ENCODE data around the gene KIAA1549.
"Not testable (repeated sequence)": the region's sequence is repeated elsewhere in the genome, so short reads cannot be mapped to it uniquely, and the experiment has no call there.

Gene KIAA1549

DNA sequence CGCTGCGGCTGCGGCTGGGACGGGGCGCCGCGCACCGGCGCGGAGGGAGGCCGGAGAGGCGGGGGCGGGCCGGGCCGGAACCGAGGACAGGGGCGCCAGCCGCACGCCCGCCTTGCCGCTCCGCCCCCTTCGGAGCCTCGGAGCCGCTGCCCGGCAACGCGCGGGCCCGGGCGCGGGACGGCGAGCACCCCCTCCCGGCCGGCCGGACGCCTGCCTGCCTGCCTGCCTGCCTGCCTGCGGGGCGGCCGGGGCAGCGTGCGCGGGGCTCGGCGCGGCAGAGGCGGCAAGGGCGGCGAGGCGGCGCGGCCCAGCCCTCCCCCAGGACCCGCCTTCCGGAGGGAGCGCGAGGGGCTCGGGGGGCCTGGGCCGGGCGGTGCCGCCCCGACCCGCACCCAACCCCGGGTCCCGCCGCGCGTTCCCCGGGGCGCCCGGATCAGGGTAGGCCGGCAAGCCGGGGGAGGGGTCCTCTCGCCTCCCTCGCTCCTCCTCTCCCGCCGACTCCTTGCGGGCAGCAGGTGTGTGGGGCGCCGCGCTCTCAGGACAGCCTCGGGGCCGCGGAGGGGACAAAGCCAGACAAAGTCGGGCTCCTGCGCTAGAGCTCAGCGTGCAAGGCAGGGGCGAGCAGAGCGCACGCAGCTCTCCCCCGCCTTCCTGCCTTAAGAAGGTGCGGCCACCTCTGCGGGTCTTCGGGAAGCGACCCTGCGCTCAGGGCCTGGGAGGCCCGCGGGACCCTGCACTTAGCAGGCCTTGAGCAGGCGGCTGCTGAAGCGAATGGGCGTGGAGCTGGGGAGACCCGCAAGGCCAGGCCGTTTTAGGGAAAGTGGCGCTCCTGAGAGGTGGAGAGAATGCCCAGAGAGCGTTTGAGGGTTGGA, at the start of gene KIAA1549:
TSS of gene KIAA1549 (minus strand) at position 58 of the 872 bp plus-strand sequence. CDS start 120 bp downstream, outside the sequence.
- DNase-seq: peak; percentile 54

DNA sequence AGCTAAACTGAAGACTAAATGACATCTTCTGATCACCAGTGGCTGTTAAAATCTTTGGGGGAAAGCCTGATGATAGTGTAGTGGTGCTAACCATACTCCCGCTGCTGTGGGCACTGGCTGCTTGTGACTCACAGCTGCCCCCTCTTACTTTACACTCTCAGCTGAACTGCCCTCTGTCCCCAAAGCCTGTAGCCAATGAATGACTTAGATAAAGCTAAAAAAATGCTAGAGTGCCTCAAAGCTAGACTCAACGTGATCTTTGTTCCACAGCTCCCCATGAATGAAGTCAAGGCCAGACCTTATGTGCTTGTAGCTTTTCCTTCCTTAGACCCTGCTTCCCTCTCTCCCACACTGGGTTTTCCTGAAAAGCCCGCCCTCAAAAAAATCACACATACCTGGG, 48.2 kb upstream of the KIAA1549 start:
- no peak for DNase-seq

DNA sequence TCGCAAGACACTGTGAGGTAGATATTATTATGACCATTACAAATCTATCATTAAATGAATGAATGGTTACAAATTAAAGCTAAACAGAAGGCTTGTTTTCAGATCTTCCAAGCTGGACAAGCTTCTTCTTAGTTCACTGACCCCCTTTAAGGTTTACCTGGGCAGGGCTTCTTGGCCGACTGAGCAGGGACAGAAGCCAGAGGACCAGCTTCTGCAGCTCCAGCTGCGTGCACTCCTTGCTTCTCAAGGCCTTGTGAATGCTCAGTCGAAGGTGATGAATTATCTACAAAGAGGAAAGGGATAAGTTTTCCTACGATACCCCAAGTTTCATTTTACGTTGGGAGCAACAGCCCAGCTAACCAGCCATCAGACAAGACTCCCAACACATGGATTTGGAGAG, 45.4 kb upstream of the KIAA1549 start:
- DNase-seq: no peak

DNA sequence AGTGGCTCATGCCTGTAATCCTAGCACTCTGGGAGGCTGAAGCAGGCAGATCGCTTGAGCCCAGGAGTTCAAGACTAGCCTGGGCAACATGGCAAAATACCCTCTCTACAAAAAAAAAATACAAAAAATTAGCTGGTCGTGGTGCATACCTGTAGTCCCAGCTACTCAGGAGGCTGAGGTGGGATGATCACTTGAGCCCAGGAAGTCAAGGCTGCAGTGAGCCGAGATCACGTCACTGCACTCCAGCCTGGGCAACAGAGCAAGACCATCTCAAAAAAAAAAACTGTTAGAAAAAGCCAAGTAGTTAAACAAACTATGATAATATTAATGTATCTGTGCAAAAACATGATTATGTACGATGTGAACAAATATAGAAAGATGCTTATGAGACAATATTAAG, 44.7 kb upstream of the KIAA1549 start:
- DNase-seq: not testable (repeated sequence)

DNA sequence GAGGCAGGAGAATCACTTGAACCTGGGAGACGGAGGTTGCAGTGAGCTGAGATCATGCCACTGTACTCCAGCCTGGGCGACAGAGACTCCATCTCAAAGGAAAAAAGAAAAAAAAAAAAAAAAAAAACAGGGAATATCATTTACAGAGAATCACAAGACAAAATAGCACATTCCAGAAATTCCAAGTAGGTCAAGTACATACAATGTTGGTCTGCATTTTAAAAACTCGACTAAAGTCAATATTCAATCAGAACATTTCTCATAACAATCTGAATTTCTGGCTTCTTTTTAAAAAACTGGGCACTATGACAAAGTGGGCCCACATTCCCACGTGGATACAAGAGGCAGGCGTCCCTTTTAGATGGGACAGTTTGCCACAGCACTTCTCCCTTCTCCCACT, 41.9 kb upstream of the KIAA1549 start:
- no peak for DNase-seq

DNA sequence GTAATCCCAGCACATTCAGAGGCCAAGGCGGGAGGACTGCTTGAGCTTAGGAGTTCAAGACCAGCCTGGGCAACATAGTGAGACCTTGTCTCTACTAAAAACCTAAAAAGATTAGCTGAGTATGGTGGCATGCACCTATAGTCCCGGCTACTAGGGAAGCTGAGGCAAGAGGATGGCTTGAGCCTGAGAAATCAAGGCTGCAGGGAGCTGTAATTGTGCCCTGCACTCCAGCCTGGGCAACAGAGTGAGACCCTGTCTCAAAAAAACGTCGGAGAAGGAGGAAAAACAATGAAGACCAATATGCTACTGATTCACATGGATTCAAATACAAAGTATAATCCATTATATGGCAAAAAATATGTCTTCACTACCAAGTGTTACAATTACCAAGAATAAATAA, 41.1 kb upstream of the KIAA1549 start:
- no peak for DNase-seq

DNA sequence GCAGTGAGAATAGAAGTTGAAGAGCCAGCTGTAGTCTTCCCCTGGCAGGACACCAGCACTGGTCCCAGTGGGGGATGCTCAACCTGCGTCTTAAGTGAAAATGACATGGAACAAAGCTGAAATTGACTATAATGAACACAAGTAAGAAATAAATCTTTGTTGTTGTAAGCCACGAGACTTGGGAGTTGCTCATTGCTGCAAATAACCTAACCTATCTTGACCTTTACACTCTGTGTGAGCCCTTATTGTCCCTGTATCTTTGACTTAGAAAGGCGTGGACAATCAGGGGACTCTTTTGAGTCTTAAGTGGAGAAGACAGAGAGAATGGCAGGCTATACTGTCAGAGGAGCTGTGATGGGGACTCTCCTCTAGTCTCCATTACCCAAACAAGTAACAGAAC, 37.7 kb upstream of the KIAA1549 start:
- no peak for DNase-seq

DNA sequence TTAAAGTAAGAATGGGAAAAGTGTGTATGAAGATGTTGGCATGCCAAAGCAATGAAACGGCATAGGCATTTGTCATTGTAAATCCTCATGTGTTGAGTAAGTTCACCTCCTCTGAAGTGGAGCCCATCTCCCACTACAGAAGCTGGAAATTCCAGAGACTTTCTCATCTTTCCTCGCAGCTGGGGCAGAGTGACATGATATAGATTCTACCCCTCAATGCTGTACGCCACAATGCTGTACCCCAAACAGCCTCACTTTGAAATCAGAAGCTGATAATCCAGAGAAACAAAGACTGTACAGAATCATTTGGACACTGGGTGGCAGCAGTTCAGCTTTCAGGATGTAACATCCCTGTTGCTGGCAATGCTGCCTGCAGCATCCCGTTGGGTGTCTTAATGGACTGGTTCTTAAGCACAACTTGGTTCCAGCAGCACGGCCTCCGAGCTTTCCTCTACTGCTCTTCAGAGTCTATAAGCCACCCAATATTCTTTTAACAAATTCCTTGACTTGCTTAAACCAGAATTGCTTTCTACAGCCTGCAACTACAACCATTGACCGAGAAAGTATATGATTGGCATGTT, 35.8 kb upstream of the KIAA1549 start:
- peak; percentile 85 for DNase-seq

DNA sequence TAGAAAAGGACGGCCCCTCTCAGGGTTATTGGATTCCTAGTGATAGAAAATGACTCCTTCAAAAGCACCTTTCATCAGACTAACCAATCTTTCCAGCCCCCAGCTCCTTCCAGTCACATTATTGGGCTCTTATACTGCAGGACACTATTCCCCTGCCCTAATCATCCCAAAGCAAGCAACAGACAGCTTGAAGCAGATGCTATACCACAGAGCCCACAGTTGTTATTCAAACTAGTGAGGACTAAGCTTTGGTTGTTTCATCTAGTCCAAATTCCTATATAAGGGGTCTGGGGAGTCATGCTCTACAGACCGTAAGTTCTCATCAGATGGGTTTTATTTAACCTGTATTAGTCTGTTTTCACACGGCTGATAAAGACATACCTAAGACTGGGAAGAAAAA, 30.2 kb upstream of the KIAA1549 start:
- no peak for DNase-seq

DNA sequence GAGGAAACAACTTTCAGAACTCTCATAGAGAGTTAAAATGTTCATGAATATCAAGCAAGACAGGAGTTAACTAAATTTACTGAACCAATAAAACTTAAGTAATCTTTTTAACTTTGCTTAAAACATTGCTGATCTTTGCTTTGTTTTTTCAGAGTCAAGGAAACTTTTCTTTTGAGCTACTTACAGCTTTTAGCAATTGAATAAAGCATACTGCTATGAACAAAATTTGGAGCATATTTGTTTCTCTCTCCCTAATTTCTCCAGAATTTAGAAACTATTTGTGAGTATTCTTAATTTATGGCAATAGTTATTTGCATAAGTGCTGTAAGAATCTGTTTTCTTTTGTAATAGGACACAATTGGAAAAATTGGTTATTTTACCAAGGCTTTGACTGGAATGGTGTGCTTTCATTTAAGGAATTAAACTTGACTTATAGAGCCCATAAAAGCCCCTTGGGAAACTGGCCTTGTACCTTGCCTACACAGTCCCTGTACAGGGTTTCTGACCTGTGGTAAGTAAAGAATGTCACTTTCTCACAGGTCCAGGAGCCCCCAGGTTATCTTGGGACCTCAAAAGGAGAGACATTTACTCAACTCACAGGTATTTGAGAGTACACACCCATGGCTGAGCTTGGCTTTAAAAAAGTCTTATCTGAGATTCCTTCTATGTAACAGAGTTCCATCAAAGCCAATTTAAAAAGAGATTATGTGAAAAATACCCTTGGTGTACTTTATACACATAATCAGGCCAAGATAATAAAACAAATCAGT, 23.3 kb upstream of the KIAA1549 start:
- DNase-seq: no peak

DNA sequence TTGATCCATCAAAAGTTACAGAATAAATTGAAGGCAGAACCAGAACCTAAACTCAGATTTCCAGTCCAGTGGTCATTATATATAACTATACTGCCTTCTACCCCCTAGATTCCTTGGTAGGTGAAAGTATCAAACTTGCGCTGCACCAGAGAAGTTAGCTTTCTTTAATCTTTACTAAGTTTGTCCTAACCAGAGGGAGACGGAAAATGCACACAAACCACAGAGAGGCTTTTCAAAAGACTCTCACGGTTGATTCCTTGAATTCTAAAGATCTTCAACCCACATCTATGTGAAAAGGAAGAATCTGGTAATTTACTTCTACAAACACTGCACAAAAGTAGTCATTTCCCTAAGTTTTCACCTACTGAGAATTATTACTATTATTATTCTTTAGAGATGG, 18.2 kb upstream of the KIAA1549 start:
- DNase-seq: no peak

DNA sequence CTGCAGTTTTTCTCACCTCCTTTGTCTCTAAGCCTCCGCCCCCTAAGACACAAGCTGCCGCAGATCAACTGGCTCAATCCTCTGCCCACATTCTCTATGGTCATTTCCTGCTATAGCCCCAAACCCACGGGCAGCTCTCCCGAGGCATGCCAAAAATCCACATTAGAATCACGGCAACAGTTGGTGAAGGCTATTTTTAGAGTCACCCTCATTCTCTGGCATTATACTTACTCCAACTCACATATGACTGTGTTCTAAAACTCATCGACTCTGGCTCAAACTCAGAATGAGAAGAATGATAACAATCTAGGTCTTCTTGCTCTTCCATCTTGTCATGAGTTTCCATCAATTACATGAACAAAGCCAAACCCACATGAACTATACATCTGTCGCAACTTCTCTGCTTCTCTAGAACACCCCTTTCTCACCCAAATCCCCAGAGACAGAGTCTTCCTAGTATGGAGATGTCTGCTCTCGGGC, 10.9 kb upstream of the KIAA1549 start:
- DNase-seq: no peak

DNA sequence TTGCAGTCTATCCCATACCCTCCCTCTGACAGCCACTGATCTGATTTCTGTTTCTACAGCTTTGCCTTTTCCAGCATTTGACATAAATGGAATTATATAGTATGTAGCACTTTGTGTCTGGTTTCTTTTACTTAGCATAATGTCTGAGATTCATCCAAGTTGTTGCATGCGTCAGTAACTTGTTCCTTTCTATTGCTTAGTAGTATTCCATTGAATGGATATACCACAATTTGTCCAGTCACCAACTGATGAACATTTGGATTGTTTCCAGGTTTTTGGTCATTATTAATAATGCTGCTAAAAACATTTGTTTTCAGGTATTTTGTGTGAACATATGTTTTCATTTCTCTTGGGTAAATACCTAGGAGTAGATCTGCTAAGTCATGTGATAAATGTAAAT, 6.5 kb upstream of the KIAA1549 start:
- DNase-seq: no peak

DNA sequence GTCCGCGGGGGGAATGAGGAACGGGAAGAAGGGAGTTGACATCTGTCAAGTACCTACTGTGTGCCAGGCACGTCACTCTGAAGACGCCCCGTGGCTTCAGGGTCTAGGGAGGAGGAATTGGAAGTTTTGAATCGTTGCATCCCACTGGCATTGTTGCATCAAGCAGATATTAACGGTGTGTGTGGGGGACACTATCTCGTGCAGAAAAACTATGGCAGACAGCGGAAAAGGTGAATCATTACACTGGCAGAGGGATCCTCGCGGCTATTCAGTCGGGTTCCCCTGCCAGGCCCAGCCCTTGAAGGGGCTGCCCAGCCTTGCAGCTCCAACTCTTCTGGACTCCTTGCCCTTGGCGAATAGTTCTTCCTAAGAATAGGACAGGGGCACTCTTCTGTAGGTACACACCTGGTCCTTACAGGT, 1.0 kb upstream of the KIAA1549 start:
- DNase-seq: peak; percentile 14

DNA sequence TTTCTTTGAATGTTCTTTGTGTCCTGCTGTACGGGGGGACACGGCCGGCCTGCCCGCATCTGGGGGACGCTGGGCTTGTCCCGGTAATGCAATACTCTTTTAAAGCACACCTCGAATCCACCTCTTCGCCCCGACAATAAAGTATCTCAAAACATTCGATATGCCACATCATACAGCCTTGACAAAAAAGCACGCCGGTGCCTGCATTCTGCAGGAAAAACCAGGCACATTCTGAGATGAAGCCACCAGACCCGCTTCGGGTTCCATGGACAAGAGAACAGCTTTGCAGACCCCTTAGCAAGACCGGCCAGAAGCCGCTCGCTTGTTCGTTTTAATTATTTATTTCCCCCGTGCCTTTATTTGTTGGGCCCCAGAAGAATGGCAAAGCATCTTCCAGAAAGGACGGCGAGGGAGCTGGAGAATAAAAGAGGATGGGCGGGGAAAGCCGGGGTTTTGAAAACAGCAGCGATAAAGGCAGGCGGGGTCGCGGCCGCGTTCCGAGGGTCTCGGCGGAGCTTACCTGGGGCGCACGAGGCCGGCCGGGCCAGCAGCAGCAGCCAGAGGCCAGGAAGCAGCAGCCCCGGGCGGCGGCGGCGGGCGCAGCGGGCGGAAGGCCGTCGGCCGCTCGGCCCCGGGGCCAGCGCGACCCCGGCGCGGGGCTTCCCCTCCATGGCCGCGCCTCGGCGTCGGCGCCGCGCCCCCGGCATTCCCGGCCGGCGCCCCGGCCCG, 462 bp downstream of the KIAA1549 start:
- peak; percentile 7 for DNase-seq

DNA sequence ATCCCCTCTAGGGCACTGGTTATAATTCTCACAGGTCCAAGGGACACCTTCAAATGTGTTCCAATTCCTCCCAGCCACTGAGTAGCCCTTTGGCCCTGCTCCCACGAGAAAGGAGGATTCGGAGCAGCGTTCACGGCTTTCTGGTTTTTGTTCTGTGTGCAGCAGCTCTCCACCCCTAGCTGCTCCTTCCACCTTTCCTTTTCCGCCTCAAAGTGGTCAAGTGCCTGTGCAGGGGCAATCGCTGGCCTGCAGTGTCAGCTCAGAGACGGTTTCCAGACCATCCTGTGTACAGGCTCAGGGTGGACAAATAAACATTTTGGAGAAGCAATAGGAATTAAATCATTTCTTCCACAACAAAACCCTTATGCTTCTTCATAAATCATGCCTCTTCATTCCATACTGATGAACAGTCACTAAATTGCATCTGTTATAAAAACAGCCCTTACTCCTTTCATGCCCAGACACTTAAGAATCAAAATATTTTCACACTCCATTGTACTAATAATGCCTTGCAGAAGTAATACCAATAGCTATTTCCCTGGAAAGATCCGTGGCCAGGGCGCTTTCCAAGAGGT, 1.1 kb downstream of the KIAA1549 start:
- no peak for DNase-seq

DNA sequence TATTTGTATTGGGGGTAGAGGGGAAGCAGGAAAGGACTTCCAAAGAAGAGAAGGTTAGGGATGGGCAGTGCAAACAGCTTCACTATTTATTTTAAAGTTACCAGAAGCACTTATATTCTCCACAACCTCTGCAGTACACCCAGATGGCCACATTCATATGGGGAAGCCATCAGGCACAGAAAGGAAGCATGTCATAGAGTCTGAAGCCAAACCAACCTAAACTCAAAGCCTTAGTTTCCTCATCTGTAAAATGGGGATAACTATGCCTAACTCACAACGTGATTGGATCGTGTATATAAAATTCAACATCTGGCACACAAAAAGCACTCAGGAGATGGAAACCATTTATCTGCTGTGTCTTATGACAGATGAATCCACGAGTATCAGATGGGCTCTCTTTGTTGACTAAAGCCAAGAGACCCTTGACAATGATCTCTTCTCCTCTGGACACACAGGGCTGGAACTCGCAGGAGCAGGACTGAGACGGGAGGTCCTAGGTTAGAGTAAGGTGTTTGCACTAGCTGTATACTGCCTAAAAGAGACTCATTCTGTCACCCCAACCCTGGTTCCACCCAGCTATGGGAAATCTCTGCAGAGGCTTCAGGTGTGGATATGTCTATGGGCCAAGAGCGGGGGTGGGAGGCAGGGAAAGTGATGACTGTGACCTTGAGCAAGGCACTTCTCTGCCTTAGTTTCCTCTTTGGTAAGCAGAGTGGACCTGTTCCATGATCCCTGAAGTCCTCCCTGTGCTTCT, 1.8 kb downstream of the KIAA1549 start:
- peak; percentile 47 for DNase-seq

DNA sequence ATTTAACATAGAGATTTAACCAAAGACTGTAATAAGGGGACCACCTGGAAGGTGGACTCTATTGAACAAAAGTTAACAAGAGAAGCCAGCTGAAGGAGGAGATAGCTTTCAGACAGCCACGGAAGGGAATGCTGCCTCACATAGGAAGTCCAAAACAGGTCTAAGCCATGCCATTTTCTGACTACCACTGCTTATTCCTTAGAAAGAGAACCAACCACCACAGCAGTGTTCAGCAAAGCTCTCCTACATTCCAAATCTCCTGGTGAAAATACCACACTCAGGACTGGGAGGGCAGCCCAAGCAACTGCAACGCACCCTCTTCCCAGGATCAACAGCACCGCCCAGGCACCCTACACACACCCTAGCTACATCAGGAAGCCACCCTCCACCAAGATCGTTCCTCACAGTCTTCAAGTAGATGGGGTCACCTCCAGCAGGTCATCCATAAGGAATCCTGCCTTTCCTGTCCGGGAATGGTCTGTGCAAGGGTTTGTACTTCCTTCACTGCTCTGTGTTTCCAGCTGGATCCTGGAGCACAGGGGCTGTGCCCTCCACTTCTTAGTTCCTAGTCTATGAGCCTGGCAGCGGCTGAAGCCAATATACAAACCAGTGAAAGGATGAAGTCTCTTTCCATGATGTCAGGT, 2.5 kb downstream of the KIAA1549 start:
- DNase-seq: no peak

DNA sequence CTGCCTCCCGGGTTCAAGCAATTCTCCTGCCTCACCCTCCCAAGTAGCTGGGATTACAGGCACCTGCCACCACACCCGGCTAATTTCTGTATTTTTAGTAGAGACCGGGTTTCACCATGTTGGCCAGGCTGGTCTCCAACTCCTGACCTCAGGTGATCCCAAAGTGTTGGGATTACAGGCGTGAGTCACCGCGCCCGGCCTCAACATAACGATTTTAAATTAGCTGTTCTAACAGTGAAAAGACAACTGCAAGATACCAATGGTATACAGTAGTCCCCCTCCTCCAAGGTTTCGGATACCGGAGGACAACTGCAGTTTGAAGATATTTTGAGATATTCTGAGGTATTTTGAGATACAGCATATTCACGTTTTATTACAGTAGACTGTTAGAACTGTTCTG, 5.0 kb downstream of the KIAA1549 start:
- DNase-seq: not testable (repeated sequence)

DNA sequence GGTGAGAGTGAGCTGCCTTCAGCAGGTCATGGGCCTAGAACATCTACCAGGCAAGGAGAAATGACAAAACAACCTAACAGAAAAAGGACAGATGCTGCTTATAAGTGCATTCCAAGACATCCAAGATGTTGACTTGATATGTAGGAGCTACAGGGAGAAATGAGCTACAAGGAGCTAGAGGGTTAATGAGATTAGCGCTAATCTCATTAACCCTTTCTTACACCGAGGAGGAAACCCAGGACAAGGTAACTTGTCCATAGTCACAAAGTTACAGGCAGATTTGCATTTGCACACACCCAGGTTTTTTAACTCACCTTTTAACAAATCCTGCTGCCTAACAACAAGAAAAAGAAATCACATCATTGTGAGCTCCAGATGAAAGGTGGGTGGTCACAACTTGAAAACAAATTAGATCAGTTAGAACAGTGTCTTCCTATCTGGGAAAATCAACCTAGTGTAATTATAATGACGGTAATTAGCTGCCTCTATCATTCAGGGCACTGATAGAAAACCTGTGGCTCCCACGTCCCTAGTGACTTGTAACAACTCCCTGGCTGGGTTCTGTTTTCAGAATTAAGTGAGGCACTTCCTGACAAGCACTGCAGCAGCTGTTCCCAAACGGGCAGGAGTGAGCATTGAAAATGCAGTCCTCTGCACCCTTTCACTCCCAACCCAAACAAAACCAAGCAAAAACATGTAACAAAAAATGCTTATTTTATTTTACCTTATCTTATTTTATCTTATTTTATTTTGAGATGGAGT, 5.7 kb downstream of the KIAA1549 start:
- no peak for DNase-seq
